GM19455 (cell line): ENCODE data around the gene OBP2A.

Source experiments
- ATAC-seq: cut with Tn5 transposase; IDR thresholded peaks from one replicate; pipeline ENCODE4 v1.9.1; 2021; ENCODE audit not compliant: unreplicated experiment

OBP2A gene

GRCh38 chr9:135551456-135551855, 5.5 kb downstream of the OBP2A start:
- no peak for ATAC-seq

GRCh38 chr9:135552021-135552697, 6.2 kb downstream of the OBP2A start:
- no peak for ATAC-seq

- no peak for ATAC-seq
Measured at GRCh38 chr9:135552698-135553171, 6.8 kb downstream of the OBP2A start.

- ATAC-seq = no peak
Measured at GRCh38 chr9:135554718-135555117, 8.8 kb downstream of the OBP2A start.

GRCh38 chr9:135555203-135555602, 9.3 kb downstream of the OBP2A start:
- no peak for ATAC-seq

- no peak for ATAC-seq
Measured at GRCh38 chr9:135555910-135556309, 10.0 kb downstream of the OBP2A start.

GRCh38 chr9:135559606-135560005, 13.7 kb downstream of the OBP2A start:
- no peak for ATAC-seq

- ATAC-seq = no peak
Measured at GRCh38 chr9:135561391-135562234, 15.7 kb downstream of the OBP2A start, which contains the start of gene PAEP. Gene PAEP, plus strand, starts transcription at chr9:135561756.

GRCh38 chr9:135562235-135562745, 16.4 kb downstream of the OBP2A start:
- no peak for ATAC-seq

- no peak for ATAC-seq
Measured at GRCh38 chr9:135563039-135563476, 17.1 kb downstream of the OBP2A start.

- ATAC-seq = no peak
Measured at GRCh38 chr9:135563858-135564257, 17.9 kb downstream of the OBP2A start.

- no peak for ATAC-seq
Measured at GRCh38 chr9:135565141-135565628, 19.3 kb downstream of the OBP2A start.

GRCh38 chr9:135565636-135566035, 19.7 kb downstream of the OBP2A start:
- ATAC-seq = no peak

GRCh38 chr9:135566552-135566951, 20.6 kb downstream of the OBP2A start:
- no peak for ATAC-seq

- ATAC-seq = no peak
Measured at GRCh38 chr9:135567311-135567710, 21.4 kb downstream of the OBP2A start.

GRCh38 chr9:135568026-135568425, 22.1 kb downstream of the OBP2A start:
- ATAC-seq = no peak

- ATAC-seq = no peak
Measured at GRCh38 chr9:135570456-135570855, 24.5 kb downstream of the OBP2A start.

GRCh38 chr9:135572233-135572632, 26.3 kb downstream of the OBP2A start:
- ATAC-seq = no peak

GRCh38 chr9:135573124-135573523, 27.2 kb downstream of the OBP2A start:
- ATAC-seq = no peak

GRCh38 chr9:135574331-135574730, 28.4 kb downstream of the OBP2A start:
- no peak for ATAC-seq

- no peak for ATAC-seq
Measured at GRCh38 chr9:135574943-135575342, 29.0 kb downstream of the OBP2A start.
